ENCODE results near the gene ZBTB8OS.
"Not testable (repeated sequence)": the region's sequence is repeated elsewhere in the genome, so short reads cannot be mapped to it uniquely, and the experiment has no call there.

The ZBTB8OS gene

GRCh38 chr1:32650248-32650751 lies at the start of gene ZBTB8OS:
Gene ZBTB8OS (minus strand): TSS chr1:32650550. CDS start chr1:32650529, 21 bp downstream.
- peak; percentile 81 for DNase-seq

- not testable (repeated sequence) for DNase-seq
These were observed 46.6 kb upstream of the ZBTB8OS start for GRCh38 chr1:32696996-32697395.

GRCh38 chr1:32696041-32696440 lies 45.7 kb upstream of the ZBTB8OS start:
- no peak for DNase-seq

- DNase-seq, result no peak
These were observed 45.0 kb upstream of the ZBTB8OS start for GRCh38 chr1:32695098-32695904.

GRCh38 chr1:32693455-32694174 lies 43.3 kb upstream of the ZBTB8OS start:
- no peak for DNase-seq

- no peak for DNase-seq
These were observed 36.0 kb upstream of the ZBTB8OS start for GRCh38 chr1:32686387-32686786.

- DNase-seq, result no peak
These were observed 35.1 kb upstream of the ZBTB8OS start for GRCh38 chr1:32685498-32685897.

- DNase-seq, result no peak
These were observed 33.9 kb upstream of the ZBTB8OS start for GRCh38 chr1:32684167-32684811.

- DNase-seq, result no peak
These were observed 33.0 kb upstream of the ZBTB8OS start for GRCh38 chr1:32683397-32683796.

GRCh38 chr1:32681999-32682398 lies 31.6 kb upstream of the ZBTB8OS start:
- DNase-seq, result no peak

- DNase-seq, result no peak
These were observed 31.2 kb upstream of the ZBTB8OS start for GRCh38 chr1:32681509-32681908.

- no peak for DNase-seq
These were observed 30.3 kb upstream of the ZBTB8OS start for GRCh38 chr1:32680642-32681041.

- not testable (repeated sequence) for DNase-seq
These were observed 29.6 kb upstream of the ZBTB8OS start for GRCh38 chr1:32679993-32680392.

GRCh38 chr1:32676945-32677344 lies 26.6 kb upstream of the ZBTB8OS start:
- DNase-seq, result no peak

- DNase-seq, result not testable (repeated sequence)
These were observed 18.4 kb upstream of the ZBTB8OS start for GRCh38 chr1:32668716-32669115.

GRCh38 chr1:32666901-32667566 lies 16.7 kb upstream of the ZBTB8OS start:
- no peak for DNase-seq

- DNase-seq, result no peak
These were observed 15.6 kb upstream of the ZBTB8OS start for GRCh38 chr1:32665915-32666314.

GRCh38 chr1:32659581-32659980 lies 9.2 kb upstream of the ZBTB8OS start:
- DNase-seq, result no peak

GRCh38 chr1:32652244-32652962 lies 2.1 kb upstream of the ZBTB8OS start:
- no peak for DNase-seq

GRCh38 chr1:32651461-32652073 lies 1.2 kb upstream of the ZBTB8OS start:
- no peak for DNase-seq

GRCh38 chr1:32650752-32651460 lies 556 bp upstream of the ZBTB8OS start, which contains the start of gene RBBP4:
Gene RBBP4 (plus strand): TSS chr1:32651208. CDS start chr1:32651307, 99 bp downstream.
- peak; percentile 96 to 97 for DNase-seq
